GM12878 (cell line): ENCODE data around the gene ANK3. TPM values are rescaled to one million over a fixed set of nuclear protein-coding genes. Genes with fewer than 3 reads are reported as not detected.

Experiments used
- ATAC-seq: fragments of 200-7000 bp; cut with Tn5 transposase; 3 replicates; pipeline ENCODE4 v1.9.1; 2020; ENCODE audit warnings: mild to moderate bottlenecking, moderate library complexity
- BruUV-seq: library from RNA; stranded (reverse); fragments of 400-500 nt; replicated peaks from 2 replicates; lab custom pipeline; 2021; lab: Mats Ljungman, UMichigan
- CTCF ChIA-PET: fragments of 300-600 bp; sonication (Branson Sonifier 250); formaldehyde crosslinking; extraction: SDS; loops from one replicate; lab custom pipeline; 2021; ENCODE audit warnings: inconsistent platforms; lab: Yijun Ruan, JAX
- POLR2A ChIA-PET: fragments of 350-600 bp; formaldehyde crosslinking; extraction: SDS; loops from one replicate; lab custom pipeline; 2021; ENCODE audit warnings: inconsistent platforms; lab: Charles Lee
- RAD21 ChIA-PET: fragments of 300-600 bp; sonication (Branson Sonifier 250); formaldehyde crosslinking; loops from one replicate; lab custom pipeline; 2023; ENCODE audit warnings: antibody characterized with exemption; ENCODE audit not compliant: unreplicated experiment; lab: Charles Lee
- SMC1A ChIA-PET: fragments of 300-600 bp; sonication (Branson Sonifier 250); formaldehyde crosslinking; loops from one replicate; lab custom pipeline; 2023; ENCODE audit not compliant: unreplicated experiment, uncharacterized antibody; lab: Charles Lee
- DNase-seq: peaks from one replicate; pipeline ENCODE4 v3.0.0-alpha.2; 2011; ENCODE audit warnings: low read depth, low spot score
- FAIRE-seq: peaks from 3 replicates; lab custom pipeline; 2011; peaks lifted over from hg19 to GRCh38; lab: Jason Lieb, UNC
- H2AFZ ChIP-seq: 2 replicates; pipeline ENCODE4 v1.6.0; 2011; ENCODE audit warnings: low read depth, low read length, control low read depth; ENCODE audit not compliant: control insufficient read depth
- H3K27ac ChIP-seq: 2 replicates; pipeline ENCODE4 v1.5.1; 2011; ENCODE audit warnings: control low read depth; ENCODE audit not compliant: control insufficient read depth, insufficient read depth
- H3K27me3 ChIP-seq, 2 experiments: replicated peaks in 1 of 2; 2 replicates each; pipeline versions ENCODE4 v1.6.0 to v1.6.1; 2011; ENCODE audit warnings: low read length in 1 of 2; ENCODE audit not compliant: control insufficient read depth in 2 of 2, insufficient read depth in 2 of 2
- H3K36me3 ChIP-seq, 2 experiments: 2 replicates each; pipeline ENCODE4 v1.5.1; 2011; ENCODE audit warnings: low read length in 1 of 2; ENCODE audit not compliant: control insufficient read depth in 2 of 2, insufficient read depth in 2 of 2
- H3K4me1 ChIP-seq: 2 replicates; pipeline ENCODE4 v1.6.1; 2011; ENCODE audit warnings: mild to moderate bottlenecking, low read length, moderate library complexity, mixed read lengths; ENCODE audit not compliant: control insufficient read depth, insufficient read depth
- H3K4me2 ChIP-seq: 2 replicates; pipeline ENCODE4 v1.6.0; 2011; ENCODE audit warnings: control low read depth; ENCODE audit not compliant: control insufficient read depth, insufficient read depth
- H3K4me3 ChIP-seq: fragments of 200-600 bp; sonication (generic); 2 replicates; pipeline ENCODE4 v1.5.1; 2016
- H3K79me2 ChIP-seq: 2 replicates; pipeline ENCODE4 v1.6.0; 2011; ENCODE audit warnings: low read length; ENCODE audit not compliant: control insufficient read depth, insufficient read depth
- H3K9ac ChIP-seq: 2 replicates; pipeline ENCODE4 v1.8.0; 2011; ENCODE audit warnings: low read length, control low read depth, mixed read lengths; ENCODE audit not compliant: control insufficient read depth, insufficient read depth
- H3K9me3 ChIP-seq: replicated peaks from 3 replicates; pipeline ENCODE4 v1.5.1; 2011; ENCODE audit warnings: mild to moderate bottlenecking, low read length; ENCODE audit not compliant: control insufficient read depth, insufficient read depth
- H4K20me1 ChIP-seq: 2 replicates; pipeline ENCODE4 v1.6.0; 2011; ENCODE audit not compliant: control insufficient read depth, insufficient read depth
- HSF1 ChIP-seq: fragments of 150-350 bp; IDR thresholded peaks from 2 replicates; pipeline ENCODE4 v1.6.1; 2014; ENCODE audit warnings: mild to moderate bottlenecking, low read depth, low read length
- NFIC ChIP-seq: IDR thresholded peaks from 2 replicates; pipeline ENCODE4 v1.6.1; 2012; ENCODE audit warnings: low read depth, mild to moderate bottlenecking, inconsistent platforms, low read length, moderate library complexity
- NR2C2 ChIP-seq: IDR thresholded peaks from 2 replicates; pipeline ENCODE4 v1.6.1; 2011; ENCODE audit warnings: borderline replicate concordance, low read depth; ENCODE audit not compliant: control insufficient read depth, insufficient read length
- TARDBP ChIP-seq: IDR thresholded peaks from 2 replicates; pipeline ENCODE4 v1.6.1; 2016; ENCODE audit warnings: borderline replicate concordance
- WGBS: methylation state at CpG from one replicate; pipeline ENCODE4 v1.1.6; 2016; ENCODE audit warnings: low lambda C conversion rate; ENCODE audit not compliant: insufficient replicate concordance, insufficient coverage; ENCODE audit errors: missing lambda C conversion rate; 5-methylcytosine and 5-hydroxymethylcytosine counted together
- in situ Hi-C: fragments of 300-500 bp; cut with MboI; formaldehyde crosslinking; loops from 9 replicates; pipeline ENCODE4 v1.14.3; 2018; ENCODE audit warnings: mixed read lengths
- intact Hi-C: fragments of 100-400 bp; cut with micrococcal nuclease; formaldehyde crosslinking; loops from one replicate; pipeline ENCODE4 v1.14.2; 2022; ENCODE audit not compliant: unreplicated experiment
- polyA plus RNA-seq, 11 experiments: library from polyadenylated mRNA; depleted of rRNA in 4 of 11; unstranded in 6 of 11; stranded (reverse) in 5 of 11; fragments of >200 nt; fragmentation: Nextera tagmentation in 4 of 11; fragmentation: Illumina TruSeq in 1 of 11; extraction: Ambion mirVana in 4 of 11; extraction: Trizol in 1 of 11; gene quantifications; 1 replicate in 1 of 11; 2 replicates in 10 of 11; pipeline versions ENCODE4 v1.2.1 to v1.2.3, GENCODE V29; 2011 to 2016; ENCODE audit warnings: inconsistent platforms in 2 of 11, missing spikeins in 2 of 11, low read depth in 1 of 11
- total RNA-seq, 4 experiments: library from RNA; depleted of rRNA in 3 of 4; stranded (reverse); fragments of >200 nt in 3 of 4; fragmentation: Illumina TruSeq in 1 of 4; extraction: Trizol in 1 of 4; gene quantifications; 2 replicates each; pipeline versions ENCODE4 v1.2.1 to v1.2.3, GENCODE V29; 2013 to 2021
- TF ChIP-seq, protein P1 (sequence below): fragments of 450-650 bp; IDR thresholded peaks from 2 replicates; pipeline ENCODE4 v1.6.1; 2017; ENCODE audit warnings: low read depth, mild to moderate bottlenecking, moderate library complexity

Gene ANK3
- total and polyA plus RNA-seq, 10 of the 15 experiments (the other 5 are each of a cell fraction or from before 2014, with no cell fraction given), result 0.06 to 0.82 (median 0.20) TPM; not detected in 2

DNA sequence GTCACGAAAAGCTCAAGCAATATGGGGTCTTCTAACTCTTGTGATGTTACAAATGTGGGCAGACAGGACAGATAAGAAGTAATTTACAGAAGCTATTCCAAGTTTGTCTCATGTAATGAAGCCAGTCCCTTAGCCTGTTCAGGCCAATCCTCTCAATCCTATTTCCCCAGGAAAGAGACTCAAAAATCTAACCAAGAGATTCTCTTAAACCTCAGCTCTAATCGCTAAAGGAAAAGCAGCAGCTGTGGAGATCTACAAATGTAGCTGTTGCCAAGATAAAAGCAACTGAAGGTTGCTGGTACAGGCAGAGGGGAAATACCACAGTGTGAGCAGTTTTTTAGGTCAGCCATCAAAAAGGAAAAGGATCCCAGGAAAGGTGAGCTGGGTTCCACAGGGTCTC is 39.3 kb downstream of the ANK3 start:
- Histone ChIP-seq H3K4me3 (no peak overlapping the region), H3K4me1 (peaks cover 34% of the 10 kb centered on the region), H3K9me3 (no peaks in the 10 kb centered on the region), H4K20me1 (no peaks in the 10 kb centered on the region), H2AFZ (no peak overlapping the region), H3K4me2 (no peak overlapping the region), H3K27ac (no peak overlapping the region), H3K79me2 (no peaks in the 10 kb centered on the region), H3K27me3 (no peaks in the 10 kb centered on the region), H3K9ac (no peak overlapping the region), H3K36me3 (no peaks in the 10 kb centered on the region)
- no TSS peak for BruUV-seq
- no peak for FAIRE-seq
- TF ChIP-seq HSF1 (no peak), NFIC (no peak), TARDBP (no peak), NR2C2 (no peak)
- TF ChIP-seq, protein P1, sequence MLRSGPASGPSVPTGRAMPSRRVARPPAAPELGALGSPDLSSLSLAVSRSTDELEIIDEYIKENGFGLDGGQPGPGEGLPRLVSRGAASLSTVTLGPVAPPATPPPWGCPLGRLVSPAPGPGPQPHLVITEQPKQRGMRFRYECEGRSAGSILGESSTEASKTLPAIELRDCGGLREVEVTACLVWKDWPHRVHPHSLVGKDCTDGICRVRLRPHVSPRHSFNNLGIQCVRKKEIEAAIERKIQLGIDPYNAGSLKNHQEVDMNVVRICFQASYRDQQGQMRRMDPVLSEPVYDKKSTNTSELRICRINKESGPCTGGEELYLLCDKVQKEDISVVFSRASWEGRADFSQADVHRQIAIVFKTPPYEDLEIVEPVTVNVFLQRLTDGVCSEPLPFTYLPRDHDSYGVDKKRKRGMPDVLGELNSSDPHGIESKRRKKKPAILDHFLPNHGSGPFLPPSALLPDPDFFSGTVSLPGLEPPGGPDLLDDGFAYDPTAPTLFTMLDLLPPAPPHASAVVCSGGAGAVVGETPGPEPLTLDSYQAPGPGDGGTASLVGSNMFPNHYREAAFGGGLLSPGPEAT, result no peak
- 84% methylated on average over 2 of the region's 2 CpGs for WGBS
- in situ Hi-C loops (no loop called here), intact Hi-C loops (loop anchor here (2.0 to 10.0 kb wide), 5 partner anchors 57 to 1966 kb away; partner anchors contain the start of genes CCDC6 and TFAM)
- CTCF ChIA-PET, result interaction anchor here (1.1 to 7.0 kb wide), 8 partner anchors 10 to 235 kb away, joined by 3 to 47 read pairs (median 4); no protein-coding TSS in a partner anchor
- POLR2A ChIA-PET, result interaction anchor here (0.6 to 1.1 kb wide), 3 partner anchors 9 to 112 kb away, joined by 3 read pairs; no protein-coding TSS in a partner anchor
- SMC1A ChIA-PET, result interaction anchor here (0.8 to 4.6 kb wide), 8 partner anchors 9 to 141 kb away, joined by 3 to 24 read pairs (median 6); no protein-coding TSS in a partner anchor
- RAD21 ChIA-PET, result interaction anchor here (0.6 to 1.3 kb wide), 6 partner anchors 10 to 724 kb away, joined by 3 to 5 read pairs (median 4); no protein-coding TSS in a partner anchor
- ATAC-seq, result no peak
- no peak for DNase-seq
